Measurements from ENCODE around the gene ZNF22.

Gene ZNF22

GRCh38 chr10:44992732-44993225 lies 7.9 kb upstream of the ZNF22 start:
- Histone ChIP-seq H3K9me3 (ENCODE audit: control insufficient read depth, low read length) (no peaks in the 10 kb centered on the region), H3K27ac (ENCODE audit: insufficient read depth, low read depth, low read length, poor library complexity, severe bottlenecking) (no peak overlapping the region), H3K36me3 (ENCODE audit: control insufficient read depth, insufficient read depth, low read length) (no peaks in the 10 kb centered on the region), H3K27me3 (ENCODE audit: control insufficient read depth, insufficient read depth, low read length, poor library complexity, severe bottlenecking) (no peaks in the 10 kb centered on the region), H3K4me1 (ENCODE audit: control insufficient read depth, insufficient read depth, low read length) (peaks cover 26% of the 10 kb centered on the region), H3K4me3 (ENCODE audit: insufficient read depth, low read depth, low read length) (no peak overlapping the region)
- WGBS, 2 experiments = 94% methylated on average over 8 of the region's 8 CpGs

- no peaks in the 10 kb centered on the region for H3K9me3 ChIP-seq (ENCODE audit: control insufficient read depth, low read length)
- H3K27me3 ChIP-seq (ENCODE audit: control insufficient read depth, insufficient read depth, low read length, poor library complexity, severe bottlenecking) = no peaks in the 10 kb centered on the region
- WGBS, 2 experiments = 95% methylated on average over 14 of the region's 14 CpGs
- no peaks in the 10 kb centered on the region for H3K36me3 ChIP-seq (ENCODE audit: control insufficient read depth, insufficient read depth, low read length)
- no peak overlapping the region for H3K27ac ChIP-seq (ENCODE audit: insufficient read depth, low read depth, low read length, poor library complexity, severe bottlenecking)
- H3K4me3 ChIP-seq (ENCODE audit: insufficient read depth, low read depth, low read length) = no peak overlapping the region
- H3K4me1 ChIP-seq (ENCODE audit: control insufficient read depth, insufficient read depth, low read length) = peaks cover 26% of the 10 kb centered on the region
Observed at GRCh38 chr10:44993226-44993921, 7.3 kb upstream of the ZNF22 start.

- H3K36me3 ChIP-seq (ENCODE audit: control insufficient read depth, insufficient read depth, low read length) = no peaks in the 10 kb centered on the region
- H3K27ac ChIP-seq (ENCODE audit: insufficient read depth, low read depth, low read length, poor library complexity, severe bottlenecking) = no peak overlapping the region
- no peaks in the 10 kb centered on the region for H3K27me3 ChIP-seq (ENCODE audit: control insufficient read depth, insufficient read depth, low read length, poor library complexity, severe bottlenecking)
- WGBS, 2 experiments = 67% methylated on average over 11 of the region's 11 CpGs
- no peaks in the 10 kb centered on the region for H3K9me3 ChIP-seq (ENCODE audit: control insufficient read depth, low read length)
- no peak overlapping the region for H3K4me3 ChIP-seq (ENCODE audit: insufficient read depth, low read depth, low read length)
- H3K4me1 ChIP-seq (ENCODE audit: control insufficient read depth, insufficient read depth, low read length) = peaks cover 26% of the 10 kb centered on the region
Observed at GRCh38 chr10:44993922-44994751, 6.6 kb upstream of the ZNF22 start.

- Histone ChIP-seq H3K9me3 (ENCODE audit: control insufficient read depth, low read length) (no peaks in the 10 kb centered on the region), H3K27ac (ENCODE audit: insufficient read depth, low read depth, low read length, poor library complexity, severe bottlenecking) (no peak overlapping the region), H3K36me3 (ENCODE audit: control insufficient read depth, insufficient read depth, low read length) (no peaks in the 10 kb centered on the region), H3K4me3 (ENCODE audit: insufficient read depth, low read depth, low read length) (no peak overlapping the region), H3K27me3 (ENCODE audit: control insufficient read depth, insufficient read depth, low read length, poor library complexity, severe bottlenecking) (no peaks in the 10 kb centered on the region), H3K4me1 (ENCODE audit: control insufficient read depth, insufficient read depth, low read length) (peaks cover 22% of the 10 kb centered on the region)
- 90 to 91% methylated on average over 9 of the region's 9 CpGs for WGBS, 2 experiments
Observed at GRCh38 chr10:44994752-44995530, 5.8 kb upstream of the ZNF22 start.

- H3K4me3 ChIP-seq (ENCODE audit: insufficient read depth, low read depth, low read length) = no peak overlapping the region
- WGBS, 2 experiments = 89 to 91% methylated on average over 4 of the region's 4 CpGs
- no peaks in the 10 kb centered on the region for H3K27me3 ChIP-seq (ENCODE audit: control insufficient read depth, insufficient read depth, low read length, poor library complexity, severe bottlenecking)
- H3K27ac ChIP-seq (ENCODE audit: insufficient read depth, low read depth, low read length, poor library complexity, severe bottlenecking) = no peak overlapping the region
- peaks cover 21% of the 10 kb centered on the region for H3K4me1 ChIP-seq (ENCODE audit: control insufficient read depth, insufficient read depth, low read length)
- H3K36me3 ChIP-seq (ENCODE audit: control insufficient read depth, insufficient read depth, low read length) = no peaks in the 10 kb centered on the region
- no peaks in the 10 kb centered on the region for H3K9me3 ChIP-seq (ENCODE audit: control insufficient read depth, low read length)
Observed at GRCh38 chr10:44995581-44995913, 5.2 kb upstream of the ZNF22 start.

- no peaks in the 10 kb centered on the region for H3K27me3 ChIP-seq (ENCODE audit: control insufficient read depth, insufficient read depth, low read length, poor library complexity, severe bottlenecking)
- no peak overlapping the region for H3K27ac ChIP-seq (ENCODE audit: insufficient read depth, low read depth, low read length, poor library complexity, severe bottlenecking)
- 93% methylated on average over 9 of the region's 9 CpGs for WGBS, 2 experiments
- no peaks in the 10 kb centered on the region for H3K36me3 ChIP-seq (ENCODE audit: control insufficient read depth, insufficient read depth, low read length)
- no peaks in the 10 kb centered on the region for H3K9me3 ChIP-seq (ENCODE audit: control insufficient read depth, low read length)
- no peak overlapping the region for H3K4me3 ChIP-seq (ENCODE audit: insufficient read depth, low read depth, low read length)
- H3K4me1 ChIP-seq (ENCODE audit: control insufficient read depth, insufficient read depth, low read length) = peaks cover 16% of the 10 kb centered on the region
Observed at GRCh38 chr10:44995914-44996669, 4.6 kb upstream of the ZNF22 start.

- no peaks in the 10 kb centered on the region for H3K27me3 ChIP-seq (ENCODE audit: control insufficient read depth, insufficient read depth, low read length, poor library complexity, severe bottlenecking)
- no peaks in the 10 kb centered on the region for H3K9me3 ChIP-seq (ENCODE audit: control insufficient read depth, low read length)
- H3K36me3 ChIP-seq (ENCODE audit: control insufficient read depth, insufficient read depth, low read length) = no peaks in the 10 kb centered on the region
- 89 to 96% methylated on average over 5 to 6 of the region's 6 CpGs for WGBS, 2 experiments
- no peak overlapping the region for H3K4me3 ChIP-seq (ENCODE audit: insufficient read depth, low read depth, low read length)
- no peak overlapping the region for H3K27ac ChIP-seq (ENCODE audit: insufficient read depth, low read depth, low read length, poor library complexity, severe bottlenecking)
- peaks cover 8% of the 10 kb centered on the region for H3K4me1 ChIP-seq (ENCODE audit: control insufficient read depth, insufficient read depth, low read length)
Observed at GRCh38 chr10:44997105-44997748, 3.5 kb upstream of the ZNF22 start.

- no peak overlapping the region for H3K27ac ChIP-seq (ENCODE audit: insufficient read depth, low read depth, low read length, poor library complexity, severe bottlenecking)
- no peak overlapping the region for H3K4me3 ChIP-seq (ENCODE audit: insufficient read depth, low read depth, low read length)
- peaks cover 4% of the 10 kb centered on the region for H3K36me3 ChIP-seq (ENCODE audit: control insufficient read depth, insufficient read depth, low read length)
- no peaks in the 10 kb centered on the region for H3K9me3 ChIP-seq (ENCODE audit: control insufficient read depth, low read length)
- no peaks in the 10 kb centered on the region for H3K27me3 ChIP-seq (ENCODE audit: control insufficient read depth, insufficient read depth, low read length, poor library complexity, severe bottlenecking)
- H3K4me1 ChIP-seq (ENCODE audit: control insufficient read depth, insufficient read depth, low read length) = peaks cover 8% of the 10 kb centered on the region
- WGBS, 2 experiments = 93 to 95% methylated on average over 6 of the region's 6 CpGs
Observed at GRCh38 chr10:44998146-44998631, 2.5 kb upstream of the ZNF22 start.

- H3K9me3 ChIP-seq (ENCODE audit: control insufficient read depth, low read length) = no peaks in the 10 kb centered on the region
- peak overlapping the region; percentile 78 for H3K27ac ChIP-seq (ENCODE audit: insufficient read depth, low read depth, low read length, poor library complexity, severe bottlenecking)
- H3K36me3 ChIP-seq (ENCODE audit: control insufficient read depth, insufficient read depth, low read length) = peaks cover 18% of the 10 kb centered on the region
- H3K27me3 ChIP-seq (ENCODE audit: control insufficient read depth, insufficient read depth, low read length, poor library complexity, severe bottlenecking) = no peaks in the 10 kb centered on the region
- H3K4me3 ChIP-seq (ENCODE audit: insufficient read depth, low read depth, low read length) = peak overlapping the region; percentile 64
- WGBS, 2 experiments = 66 to 67% methylated on average over 12 of the region's 12 CpGs
- H3K4me1 ChIP-seq (ENCODE audit: control insufficient read depth, insufficient read depth, low read length) = peaks cover 4% of the 10 kb centered on the region
Observed at GRCh38 chr10:45000138-45000751, 478 bp upstream of the ZNF22 start.

Measured in ectodermal cell (in vitro differentiated cells).